GM08714 (cell line): ENCODE data around the gene CKS1B.

Source experiments
- H3K4me3 ChIP-seq: fragments of 200-500 bp; sonication (Bioruptor generic); 2 replicates; pipeline ENCODE4 v1.5.1; 2014; ENCODE audit warnings: mild to moderate bottlenecking, low read length, inconsistent platforms
- ZNF274 ChIP-seq: IDR thresholded peaks from 2 replicates; pipeline ENCODE4 v1.6.1; 2012; ENCODE audit warnings: mild to moderate bottlenecking, low read depth, low read length

The CKS1B gene

GRCh38 chr1:154940651-154941194 lies 33.8 kb upstream of the CKS1B start:
- peak overlapping the region; percentile 36; the same call in 1 of the 2 replicates for H3K4me3 ChIP-seq
- no peak for TF ChIP-seq ZNF274

DNA sequence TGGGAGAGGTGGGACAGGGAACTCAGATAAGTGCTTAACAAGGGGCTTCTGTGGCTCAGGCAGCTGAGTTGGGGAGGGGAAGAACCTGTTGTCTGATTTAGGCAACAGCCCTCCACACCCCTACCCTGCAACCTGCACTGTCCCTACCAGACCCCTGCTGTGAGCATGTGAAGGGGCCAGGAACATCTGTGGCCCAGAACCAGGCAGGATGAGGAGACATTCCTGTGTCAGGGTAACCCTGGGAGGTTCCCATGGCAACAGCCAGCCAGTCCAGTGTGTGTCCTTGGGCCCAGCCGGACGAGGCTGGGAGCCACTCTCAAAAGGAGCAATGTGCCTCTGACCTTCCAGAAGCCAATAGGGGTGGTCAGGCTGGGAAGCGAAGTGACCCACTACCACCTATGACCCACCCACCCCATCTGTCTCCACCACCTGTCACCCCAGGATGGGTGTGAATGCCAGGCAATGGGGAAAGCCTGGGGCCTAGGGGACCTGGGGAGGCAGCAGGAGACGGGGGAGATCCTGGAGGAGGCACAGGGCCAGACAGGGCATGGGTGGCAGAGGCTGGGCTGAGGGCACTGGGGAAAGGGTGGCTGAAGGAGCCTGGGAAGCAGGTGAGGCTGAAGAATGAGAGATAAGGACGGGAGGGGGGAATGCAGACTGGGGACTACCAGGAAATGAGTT lies 33.0 kb upstream of the CKS1B start:
- peak overlapping the region; percentile 36; the same call in 1 of the 2 replicates for H3K4me3 ChIP-seq
- TF ChIP-seq ZNF274 = no peak

DNA sequence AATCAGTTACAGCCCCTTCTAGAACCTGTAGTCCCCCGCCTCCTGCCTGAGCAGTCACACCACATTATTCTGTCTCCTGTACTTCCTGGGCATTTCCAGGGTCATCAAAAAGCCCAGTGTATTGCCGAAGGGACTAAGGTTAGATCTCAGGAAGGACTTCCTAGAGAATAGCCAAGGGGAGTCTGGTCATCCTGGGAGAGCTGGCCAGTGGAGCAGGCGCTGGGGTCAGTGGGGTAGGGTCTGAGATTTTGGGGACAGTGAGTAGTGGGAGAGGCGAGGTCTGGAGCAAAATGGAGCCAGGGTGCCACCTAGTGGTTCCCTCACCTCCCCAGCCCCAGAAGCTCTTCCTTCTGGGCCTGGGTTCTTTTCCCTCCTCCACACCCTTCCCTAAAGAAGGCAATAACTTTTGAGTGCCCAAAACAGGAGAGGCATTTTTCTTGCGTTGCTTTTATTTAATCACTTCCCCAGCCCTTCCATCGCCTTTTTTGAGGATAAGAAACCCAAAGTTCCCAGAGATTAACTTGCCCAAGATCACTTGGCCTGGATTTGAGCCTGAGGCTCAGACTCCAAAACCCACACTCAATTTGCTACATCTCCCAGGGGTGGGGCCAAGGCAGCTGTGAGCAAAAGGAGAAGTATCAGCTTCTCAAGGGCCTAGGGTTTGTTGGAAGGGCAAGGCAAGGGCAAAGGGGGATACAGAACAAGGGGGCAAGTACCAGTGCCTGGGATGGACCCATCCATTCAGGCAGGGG lies 30.7 kb upstream of the CKS1B start:
- TF ChIP-seq ZNF274 = no peak
- no peak overlapping the region; the same call in 1 of the 2 replicates for H3K4me3 ChIP-seq

- no peak for TF ChIP-seq ZNF274
- no peak overlapping the region for H3K4me3 ChIP-seq
Measured at GRCh38 chr1:154944401-154945159, 29.9 kb upstream of the CKS1B start.

- TF ChIP-seq ZNF274 = no peak
- H3K4me3 ChIP-seq = no peak overlapping the region
Measured at GRCh38 chr1:154945160-154945961, 29.1 kb upstream of the CKS1B start.

- H3K4me3 ChIP-seq = no peak overlapping the region
- TF ChIP-seq ZNF274 = no peak
Measured at GRCh38 chr1:154945962-154946850, 28.3 kb upstream of the CKS1B start.

GRCh38 chr1:154948079-154948478 lies 26.4 kb upstream of the CKS1B start:
- H3K4me3 ChIP-seq = no peak overlapping the region
- TF ChIP-seq ZNF274 = no peak

- TF ChIP-seq ZNF274 = no peak
- peak overlapping the region; percentile 5; the same call in 1 of the 2 replicates for H3K4me3 ChIP-seq
Measured at GRCh38 chr1:154951901-154952657, 22.4 kb upstream of the CKS1B start.

DNA sequence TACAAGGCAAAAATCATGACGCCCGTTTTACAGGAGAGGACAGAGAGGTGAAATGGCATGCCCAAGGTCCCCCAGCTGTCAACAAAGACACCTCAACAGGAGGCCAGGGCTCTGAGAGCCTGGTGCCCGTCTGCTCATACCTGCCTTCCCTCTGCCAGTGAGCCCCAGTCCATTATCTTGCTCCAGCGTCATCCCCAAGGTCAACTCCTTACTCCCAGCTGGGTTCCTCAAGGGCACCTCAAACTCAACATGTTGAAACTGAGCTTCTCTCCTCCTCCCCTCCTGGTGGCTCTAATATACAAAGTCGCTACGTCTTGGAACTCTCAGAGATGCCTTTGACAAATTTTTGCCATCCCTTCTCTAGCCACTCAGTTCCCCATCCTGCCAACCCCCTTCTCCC lies 21.8 kb upstream of the CKS1B start:
- TF ChIP-seq ZNF274 = no peak
- no peak overlapping the region for H3K4me3 ChIP-seq

DNA sequence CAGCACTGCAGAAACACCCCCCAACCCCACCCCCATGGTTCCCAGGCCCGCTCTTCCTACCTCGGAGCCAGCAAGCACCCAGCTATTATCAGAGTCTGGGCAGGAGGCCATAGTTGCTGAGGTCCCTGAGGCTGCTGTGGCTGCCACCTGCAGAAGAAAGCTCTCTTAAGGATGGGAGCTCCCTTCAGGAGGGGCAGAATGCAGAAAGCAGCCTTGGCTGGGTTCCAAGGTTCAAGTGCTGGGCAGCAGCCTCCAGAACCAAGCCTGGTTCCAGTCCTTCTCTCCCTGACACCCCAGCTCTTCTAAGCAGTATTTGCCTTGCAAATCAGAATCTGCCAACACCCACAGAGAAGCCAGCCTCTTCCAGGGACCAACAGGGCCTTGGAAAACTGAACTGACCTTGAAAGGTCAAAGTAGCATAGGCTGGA lies 20.9 kb upstream of the CKS1B start:
- H3K4me3 ChIP-seq = no peak overlapping the region
- no peak for TF ChIP-seq ZNF274

DNA sequence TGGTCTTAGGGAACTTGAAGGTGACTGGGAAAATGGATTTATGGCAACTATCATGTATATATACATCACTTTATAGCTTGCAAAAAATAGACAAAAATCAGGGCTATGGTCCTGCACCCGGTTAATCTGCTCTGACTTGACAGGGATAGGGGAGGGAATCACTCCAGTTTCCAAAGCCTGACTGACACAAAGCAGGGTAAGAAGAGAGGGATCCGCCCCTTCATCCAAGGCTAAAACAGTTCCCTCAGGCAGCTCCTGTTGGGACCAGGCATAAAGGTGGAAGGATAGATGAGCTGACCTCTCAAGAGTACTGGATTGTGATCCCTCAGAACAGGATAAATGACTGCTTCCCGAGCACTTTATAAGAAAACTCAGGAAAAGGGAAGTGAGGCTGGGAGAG lies 19.9 kb upstream of the CKS1B start:
- TF ChIP-seq ZNF274 = no peak
- peak overlapping the region; percentile 89; the same call in 1 of the 2 replicates for H3K4me3 ChIP-seq
